T-cell (primary cell): ENCODE data around the gene ATCAY. TPM values are rescaled to one million over a fixed set of nuclear protein-coding genes. Genes with fewer than 3 reads are reported as not detected.
A peak's percentile ranks its signal among the peaks of the same experiment; 100 is the strongest.

ENCODE experiments used
- ATAC-seq, 4 experiments: fragments of 200-7000 bp in 3 of 4; fragments of 150-1000 bp in 1 of 4; cut with Tn5 transposase; replicated peaks in 1 of 4; 1 replicate in 3 of 4; 2 replicates in 1 of 4; pipeline ENCODE4 v1.10.0; 2021; ENCODE audit warnings: moderate library complexity in 3 of 4, mild to moderate bottlenecking in 2 of 4, moderate number of reproducible peaks in 1 of 4
- CTCF ChIA-PET, 2 donors: fragments of 300-600 bp; sonication (Branson Sonifier 250); formaldehyde crosslinking; loops; one replicate each; lab custom pipeline; 2022; ENCODE audit warnings: antibody characterized with exemption in 2 of 2; lab: Charles Lee
- POLR2A ChIA-PET, 2 donors: fragments of 300-600 bp; sonication (Branson Sonifier 250); formaldehyde crosslinking; loops; one replicate each; lab custom pipeline; 2022; ENCODE audit warnings: antibody characterized with exemption in 2 of 2; lab: Charles Lee
- DNase-seq, 35 experiments: peaks; one replicate each; pipeline versions ENCODE4 v3.0.0 to v3.0.0-alpha.2; 2013 to 2023
- H3K27ac ChIP-seq: one replicate; pipeline ENCODE4 v1.5.1; 2013; ENCODE audit warnings: low read length
- H3K27me3 ChIP-seq, 2 experiments: replicated peaks in 1 of 2; 1 replicate in 1 of 2; 2 replicates in 1 of 2; pipeline versions ENCODE4 v1.6.1 to v1.7.0; 2013; ENCODE audit warnings: low read length in 1 of 2, mixed read lengths in 1 of 2; ENCODE audit not compliant: control insufficient read depth in 2 of 2, insufficient read depth in 2 of 2; ENCODE audit errors: extremely low read depth in 1 of 2
- H3K36me3 ChIP-seq, 2 donors: 1 replicate in 1 of 2; 2 replicates in 1 of 2; pipeline versions ENCODE4 v1.6.1 to v1.7.0; 2013; ENCODE audit warnings: low read length in 1 of 2; ENCODE audit not compliant: control insufficient read depth in 2 of 2, insufficient read depth in 1 of 2; ENCODE audit errors: extremely low read depth in 1 of 2
- H3K4me1 ChIP-seq, 2 experiments: 1 replicate in 1 of 2; 2 replicates in 1 of 2; pipeline versions ENCODE4 v1.6.1 to v1.7.0; 2013; ENCODE audit warnings: low read length in 2 of 2, mixed read lengths in 1 of 2; ENCODE audit not compliant: insufficient read depth in 2 of 2, control insufficient read depth in 1 of 2; ENCODE audit errors: extremely low read depth in 1 of 2
- H3K4me3 ChIP-seq, 2 donors: 1 replicate in 1 of 2; 2 replicates in 1 of 2; pipeline versions ENCODE4 v1.5.1 to v1.7.0; 2013; ENCODE audit warnings: mild to moderate bottlenecking in 2 of 2, low read length in 1 of 2, moderate library complexity in 1 of 2; ENCODE audit not compliant: control insufficient read depth in 1 of 2; ENCODE audit errors: extremely low read depth in 1 of 2
- H3K9me3 ChIP-seq: 2 replicates; pipeline ENCODE4 v1.7.0; 2013
- H3K27ac Mint-ChIP-seq, 2 donors: one replicate each; pipeline ENCODE4 v1.8.0; 2020 to 2021; ENCODE audit warnings: mild to moderate bottlenecking in 2 of 2, mixed read lengths in 2 of 2
- H3K27me3 Mint-ChIP-seq, 2 donors: one replicate each; pipeline ENCODE4 v1.8.0; 2021 to 2022; ENCODE audit warnings: mixed read lengths in 2 of 2
- H3K36me3 Mint-ChIP-seq: one replicate; pipeline ENCODE4 v1.8.0; 2021; ENCODE audit warnings: mixed read lengths
- H3K4me1 Mint-ChIP-seq, 3 donors: one replicate each; pipeline ENCODE4 v1.8.0; 2020 to 2022; ENCODE audit warnings: mixed read lengths in 3 of 3, mild to moderate bottlenecking in 1 of 3
- H3K4me3 Mint-ChIP-seq, 3 donors: one replicate each; pipeline ENCODE4 v1.8.0; 2020 to 2022; ENCODE audit warnings: mild to moderate bottlenecking in 3 of 3, mixed read lengths in 3 of 3, moderate library complexity in 3 of 3
- H3K9me3 Mint-ChIP-seq, 3 donors: one replicate each; pipeline ENCODE4 v1.8.0; 2020 to 2022; ENCODE audit warnings: mixed read lengths in 3 of 3
- WGBS: methylation state at CpG from one replicate; pipeline ENCODE4 v1.1.5; 2013; ENCODE audit warnings: missing lambda C conversion rate; ENCODE audit not compliant: insufficient coverage; 5-methylcytosine and 5-hydroxymethylcytosine counted together
- total RNA-seq, 35 experiments: library from RNA in 6 of 35; stranded (reverse) in 6 of 35; fragments of 120-200 nt in 1 of 35; gene quantifications; one replicate each; pipeline versions ENCODE4 v1.2.1 to v1.2.4 and lab custom pipeline; 2013 to 2026

Gene ATCAY
- total RNA-seq, 5 donors from 2014 or later (not counting 1 experiment from before 2014, with no cell fraction given) = 0.03 TPM; not detected in 4

DNA sequence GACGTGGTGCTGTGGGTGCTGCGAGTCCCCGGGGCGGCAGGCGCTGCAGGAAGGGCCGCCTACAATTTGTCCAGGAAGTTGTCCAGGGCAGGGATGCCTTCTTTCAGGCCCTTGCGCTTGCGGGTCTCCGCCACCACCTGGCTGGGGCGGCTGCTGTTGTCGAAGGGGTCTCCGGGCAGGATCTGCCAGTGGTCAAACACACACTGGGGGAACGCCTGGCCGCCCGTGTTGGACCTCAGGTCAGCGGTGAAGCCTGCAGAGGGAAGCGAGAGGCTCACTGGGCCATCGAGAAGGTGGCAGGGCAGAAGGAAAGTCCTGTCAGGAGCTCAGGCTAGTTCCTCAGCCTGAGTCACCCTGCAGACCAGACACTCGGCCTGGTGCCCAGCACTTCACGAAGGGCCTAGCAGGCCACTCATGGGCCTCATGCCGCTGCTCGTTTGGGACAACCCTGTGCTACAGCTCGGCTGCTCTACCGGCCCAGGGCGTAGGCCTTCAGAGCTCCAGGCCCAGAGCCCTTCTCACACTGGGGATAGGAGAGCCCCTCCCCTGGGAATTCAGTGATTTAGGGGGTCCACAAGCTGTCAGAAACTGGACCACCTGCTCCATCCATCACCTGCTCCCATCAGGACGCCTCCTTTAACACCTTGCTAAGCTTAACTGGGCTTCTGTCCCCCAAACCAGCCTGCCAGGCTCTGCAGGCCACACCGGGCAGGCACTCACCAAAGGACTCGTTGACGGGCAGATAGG, 96.2 kb downstream of the ATCAY start:
- CTCF ChIA-PET = no interaction called here
- peaks cover 0 to 19% of the 10 kb centered on the region in 2 experiments for H3K4me1 ChIP-seq
- Mint-ChIP-seq H3K9me3 (no peaks in the 10 kb centered on the region), H3K27me3 (no peaks in the 10 kb centered on the region), H3K4me1 (peaks cover 11 to 17% (median 11%) of the 10 kb centered on the region in 3 donors), H3K4me3 (no peak overlapping the region), H3K36me3 (peaks cover 24% of the 10 kb centered on the region), H3K27ac (no peak overlapping the region)
- H3K27ac ChIP-seq = no peak overlapping the region
- H3K9me3 ChIP-seq = no peaks in the 10 kb centered on the region
- H3K27me3 ChIP-seq = no peaks in the 10 kb centered on the region
- 87% methylated on average over 27 of the region's 29 CpGs for WGBS
- POLR2A ChIA-PET = no interaction called here
- H3K4me3 ChIP-seq = no peak overlapping the region
- ATAC-seq (peak in 2 of 4 experiments; percentile 1 to 2), DNase-seq (peak in 1 of 35 experiments; percentile 23)
- peaks cover 44 to 64% of the 10 kb centered on the region in 2 donors for H3K36me3 ChIP-seq

Other genes with a start within 250 kb of the ATCAY start
- gene PIP5K1C, start 180.2 kb upstream of the ATCAY start, total RNA-seq = 10 to 100 TPM; 25.6 to 35.0 (median 32.1) TPM
- gene TJP3, start 172.3 kb upstream of the ATCAY start, total RNA-seq = 10 to 100 TPM; 12.6 to 28.9 (median 19.4) TPM
- 10 to 100 TPM; 57.3 to 99.0 (median 78.2) TPM for gene APBA3, start 119.0 kb upstream of the ATCAY start, total RNA-seq
- gene MRPL54, start 118.0 kb upstream of the ATCAY start, total RNA-seq = 10 to 100 TPM; 46.9 to 77.8 (median 52.2) TPM
- not detected for gene RAX2, start 108.5 kb upstream of the ATCAY start, total RNA-seq
- 10 to 100 TPM in 4 of 5 donors, 1 to 10 TPM in 1; 9.2 to 41.4 (median 20.6) TPM for gene MATK, start 94.3 kb upstream of the ATCAY start, total RNA-seq
- gene ZFR2, start 11.6 kb upstream of the ATCAY start, total RNA-seq = 1 to 10 TPM in 3 of 5 donors, under 1 TPM in 2; 0.56 to 1.8 (median 1.4) TPM
- not detected for gene NMRK2, start 52.4 kb downstream of the ATCAY start, total RNA-seq
- gene DAPK3, start 90.4 kb downstream of the ATCAY start, total RNA-seq = 10 to 100 TPM; 30.3 to 51.2 (median 44.9) TPM
- gene EEF2, start 104.8 kb downstream of the ATCAY start, total RNA-seq = 1,000 to 10,000 TPM; 2,379 to 2,775 (median 2,439) TPM
- gene PIAS4, start 127.1 kb downstream of the ATCAY start, total RNA-seq = 10 to 100 TPM; 21.8 to 42.6 (median 31.4) TPM
- 10 to 100 TPM; 43.6 to 85.7 (median 81.8) TPM for gene ZBTB7A, start 186.2 kb downstream of the ATCAY start, total RNA-seq
- gene MAP2K2, start 243.4 kb downstream of the ATCAY start, total RNA-seq = 100 to 1,000 TPM; 101 to 152 (median 141) TPM